Tibial nerve (tissue), 3 donors: ENCODE data around the gene TIPRL.

ENCODE experiments used
- CTCF ChIP-seq, 5 experiments: fragments of 200-600 bp in 3 of 5; fragments of 450-650 bp in 2 of 5; sonication (generic) in 3 of 5; IDR thresholded peaks; one replicate each; pipeline ENCODE4 v1.5.1; 2016 to 2019; ENCODE audit warnings: antibody characterized with exemption in 5 of 5, mild to moderate bottlenecking in 3 of 5, moderate library complexity in 2 of 5
- POLR2A ChIP-seq, 2 donors: fragments of 450-650 bp; IDR thresholded peaks; one replicate each; pipeline ENCODE4 v1.6.1; 2017; ENCODE audit warnings: antibody characterized with exemption in 2 of 2, mild to moderate bottlenecking in 2 of 2, moderate library complexity in 2 of 2

DNA sequence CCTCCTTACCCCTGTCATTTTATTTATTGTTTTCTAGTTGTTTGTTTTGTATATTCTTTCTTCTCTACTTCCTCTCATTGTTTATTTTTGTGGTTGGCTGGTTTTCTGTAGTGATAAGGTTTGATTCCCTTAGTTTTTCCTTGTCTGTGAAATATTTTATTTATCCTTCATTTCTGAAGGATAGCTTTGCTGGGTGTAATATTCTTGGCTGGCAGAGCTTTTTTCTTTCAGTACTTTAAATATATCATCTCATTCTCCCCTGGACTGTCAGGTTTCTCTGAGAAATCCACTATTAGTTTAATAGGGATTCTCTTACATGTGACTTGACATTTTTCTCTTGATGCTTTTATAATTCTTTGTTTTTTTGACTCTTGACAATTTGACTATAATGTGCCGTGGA, 18.8 kb upstream of the TIPRL start:
- TF ChIP-seq POLR2A (IDR thresholded peaks at IDR 0.05) = no peak
- no peak for TF ChIP-seq CTCF (IDR thresholded peaks at IDR 0.05)
